ENCODE measurements around the gene KATNAL2. TPM values are rescaled to one million over a fixed set of nuclear protein-coding genes. Genes with fewer than 3 reads are reported as not detected.

Gene KATNAL2
- total and polyA plus RNA-seq, 2 experiments from 2014 or later, result 4.3 to 4.4 TPM

DNA sequence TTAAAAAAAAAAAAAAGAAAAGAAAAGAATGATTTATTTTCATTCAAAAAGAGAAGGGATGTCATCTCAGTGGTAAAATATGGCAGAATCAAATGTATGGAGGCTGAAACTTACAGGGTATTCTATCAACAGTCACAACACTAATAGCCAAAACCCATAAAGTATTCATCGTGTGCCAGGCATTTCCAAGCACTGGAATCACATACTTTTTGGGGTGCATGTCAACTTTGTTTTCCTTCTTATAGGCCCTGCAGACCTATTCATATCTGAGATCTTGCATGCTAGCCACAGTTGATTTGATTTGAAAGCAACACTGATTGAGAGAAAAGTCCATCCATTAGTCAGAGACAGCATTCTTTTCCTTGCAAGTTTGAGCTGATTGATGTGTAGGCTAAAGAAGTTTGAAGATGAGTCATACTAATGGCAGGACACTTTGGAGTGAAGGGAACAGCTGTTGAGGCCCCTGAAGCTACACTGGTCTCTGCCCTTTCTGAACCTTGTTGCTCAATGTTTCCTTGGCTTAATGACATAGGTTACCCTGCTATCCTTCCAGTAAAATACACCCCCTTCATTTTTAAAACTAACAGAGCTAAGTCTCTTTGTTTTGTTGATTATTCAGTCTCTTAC lies 22.0 kb downstream of the KATNAL2 start:
- peaks cover 6% of the 10 kb centered on the region for H3K4me1 ChIP-seq (ENCODE audit: insufficient read depth)
- no peaks in the 10 kb centered on the region for H4K20me1 ChIP-seq (ENCODE audit: insufficient read depth, poor library complexity, severe bottlenecking)
- 95% methylated on average over 1 of the region's 1 CpG for WGBS (ENCODE audit: low lambda C conversion rate, missing lambda C conversion rate)
- DNase-seq (ENCODE audit: low spot score), result peak; percentile 53
- no peaks in the 10 kb centered on the region for H3K9me3 ChIP-seq (ENCODE audit: low read depth)
- no peaks in the 10 kb centered on the region for H3K36me3 ChIP-seq (replicated peaks; ENCODE audit: insufficient read depth, low read depth)
- H3K27me3 ChIP-seq, result no peaks in the 10 kb centered on the region
- no peak overlapping the region for H3K4me3 ChIP-seq
- H2AFZ ChIP-seq, result no peak overlapping the region
- H3K9me2 ChIP-seq (replicated peaks; ENCODE audit: insufficient read depth), result no peaks in the 10 kb centered on the region
- H3K4me2 ChIP-seq, result no peak overlapping the region
- peak overlapping the region; percentile 30 for H3K27ac ChIP-seq
- no peaks in the 10 kb centered on the region for H3K79me2 ChIP-seq
- no peak for TF ChIP-seq EZH2 (IDR thresholded peaks at IDR 0.05; ENCODE audit: borderline replicate concordance)
- TF ChIP-seq, protein P1, sequence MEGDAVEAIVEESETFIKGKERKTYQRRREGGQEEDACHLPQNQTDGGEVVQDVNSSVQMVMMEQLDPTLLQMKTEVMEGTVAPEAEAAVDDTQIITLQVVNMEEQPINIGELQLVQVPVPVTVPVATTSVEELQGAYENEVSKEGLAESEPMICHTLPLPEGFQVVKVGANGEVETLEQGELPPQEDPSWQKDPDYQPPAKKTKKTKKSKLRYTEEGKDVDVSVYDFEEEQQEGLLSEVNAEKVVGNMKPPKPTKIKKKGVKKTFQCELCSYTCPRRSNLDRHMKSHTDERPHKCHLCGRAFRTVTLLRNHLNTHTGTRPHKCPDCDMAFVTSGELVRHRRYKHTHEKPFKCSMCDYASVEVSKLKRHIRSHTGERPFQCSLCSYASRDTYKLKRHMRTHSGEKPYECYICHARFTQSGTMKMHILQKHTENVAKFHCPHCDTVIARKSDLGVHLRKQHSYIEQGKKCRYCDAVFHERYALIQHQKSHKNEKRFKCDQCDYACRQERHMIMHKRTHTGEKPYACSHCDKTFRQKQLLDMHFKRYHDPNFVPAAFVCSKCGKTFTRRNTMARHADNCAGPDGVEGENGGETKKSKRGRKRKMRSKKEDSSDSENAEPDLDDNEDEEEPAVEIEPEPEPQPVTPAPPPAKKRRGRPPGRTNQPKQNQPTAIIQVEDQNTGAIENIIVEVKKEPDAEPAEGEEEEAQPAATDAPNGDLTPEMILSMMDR (IDR thresholded peaks at IDR 0.05; ENCODE audit: poor library complexity), result no peak
- no peak for TF ChIP-seq EZH2phosphoT487 (IDR thresholded peaks at IDR 0.05; ENCODE audit: low read depth, severe bottlenecking, unreplicated experiment)

DNA sequence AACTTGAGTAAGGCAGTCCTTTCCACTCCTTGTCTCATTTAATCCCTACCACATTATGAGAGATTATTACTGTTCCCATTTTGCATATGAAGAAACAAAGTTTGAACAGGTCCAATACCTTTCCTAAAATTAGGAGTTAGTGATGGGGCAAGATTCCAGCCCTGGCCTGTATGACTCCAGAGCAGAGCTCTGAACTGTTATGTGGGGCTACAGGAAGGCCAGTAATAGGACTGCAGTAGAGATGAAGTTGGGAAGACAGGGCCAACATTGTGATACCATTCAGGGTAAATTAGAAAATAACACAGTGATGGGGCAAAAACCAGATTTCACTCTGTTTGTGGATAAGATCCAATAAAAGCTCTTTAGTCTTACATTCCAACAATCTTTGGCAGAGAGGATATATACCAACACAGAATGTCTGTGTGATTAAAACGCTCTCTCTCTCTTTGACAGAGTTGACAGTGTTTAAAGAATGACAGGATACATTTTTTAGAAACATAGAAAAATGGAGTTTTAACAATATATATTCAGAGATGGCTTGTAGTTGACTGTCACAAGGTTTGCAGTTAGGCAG lies 22.7 kb downstream of the KATNAL2 start:
- Histone ChIP-seq H2AFZ (no peak overlapping the region), H3K9me3 (ENCODE audit: low read depth) (no peaks in the 10 kb centered on the region), H3K4me1 (ENCODE audit: insufficient read depth) (peaks cover 6% of the 10 kb centered on the region), H3K4me2 (no peak overlapping the region), H3K27ac (peak overlapping the region; percentile 30), H4K20me1 (ENCODE audit: insufficient read depth, poor library complexity, severe bottlenecking) (no peaks in the 10 kb centered on the region), H3K27me3 (no peaks in the 10 kb centered on the region), H3K9me2 (replicated peaks; ENCODE audit: insufficient read depth) (no peaks in the 10 kb centered on the region), H3K4me3 (no peak overlapping the region), H3K36me3 (replicated peaks; ENCODE audit: insufficient read depth, low read depth) (no peaks in the 10 kb centered on the region), H3K79me2 (no peaks in the 10 kb centered on the region)
- WGBS (ENCODE audit: low lambda C conversion rate, missing lambda C conversion rate), result 81% methylated on average over 1 of the region's 1 CpG
- DNase-seq (ENCODE audit: low spot score), result no peak
- TF ChIP-seq EZH2 (IDR thresholded peaks at IDR 0.05; ENCODE audit: borderline replicate concordance) (no peak), EZH2phosphoT487 (IDR thresholded peaks at IDR 0.05; ENCODE audit: low read depth, severe bottlenecking, unreplicated experiment) (no peak)
- TF ChIP-seq, protein P1 (IDR thresholded peaks at IDR 0.05; ENCODE audit: poor library complexity), result no peak

DNA sequence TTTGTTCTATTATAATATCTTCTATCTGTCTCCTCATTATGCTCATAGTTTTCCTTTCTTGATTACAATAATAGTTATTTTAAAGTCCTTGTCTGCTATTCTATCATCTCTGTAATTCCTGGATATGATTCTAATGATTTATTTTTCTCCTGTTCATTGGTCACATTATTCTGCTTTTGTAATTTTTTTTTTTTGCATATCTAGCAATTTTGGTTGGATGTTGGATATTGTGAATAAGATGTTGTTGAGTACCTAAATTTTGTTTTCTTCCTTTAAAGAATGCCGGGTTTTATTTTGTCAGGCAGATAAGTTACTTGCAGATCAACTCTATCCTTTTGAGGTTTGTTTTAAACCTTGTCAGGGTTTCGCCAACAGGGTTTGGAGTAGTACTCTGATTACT lies 25.2 kb downstream of the KATNAL2 start:
- Histone ChIP-seq H3K9me3 (ENCODE audit: low read depth) (no peaks in the 10 kb centered on the region), H3K4me2 (no peak overlapping the region), H3K27ac (no peak overlapping the region), H3K4me3 (no peak overlapping the region), H4K20me1 (ENCODE audit: insufficient read depth, poor library complexity, severe bottlenecking) (no peaks in the 10 kb centered on the region), H3K4me1 (ENCODE audit: insufficient read depth) (peaks cover 6% of the 10 kb centered on the region), H3K79me2 (no peaks in the 10 kb centered on the region), H2AFZ (no peak overlapping the region), H3K9me2 (replicated peaks; ENCODE audit: insufficient read depth) (no peaks in the 10 kb centered on the region), H3K36me3 (replicated peaks; ENCODE audit: insufficient read depth, low read depth) (no peaks in the 10 kb centered on the region), H3K27me3 (no peaks in the 10 kb centered on the region)
- no peak for DNase-seq (ENCODE audit: low spot score)
- WGBS (ENCODE audit: low lambda C conversion rate, missing lambda C conversion rate), result 93% methylated on average over 2 of the region's 2 CpGs
- TF ChIP-seq EZH2phosphoT487 (IDR thresholded peaks at IDR 0.05; ENCODE audit: low read depth, severe bottlenecking, unreplicated experiment), result no peak
- no peak for TF ChIP-seq EZH2 (IDR thresholded peaks at IDR 0.05; ENCODE audit: borderline replicate concordance)

DNA sequence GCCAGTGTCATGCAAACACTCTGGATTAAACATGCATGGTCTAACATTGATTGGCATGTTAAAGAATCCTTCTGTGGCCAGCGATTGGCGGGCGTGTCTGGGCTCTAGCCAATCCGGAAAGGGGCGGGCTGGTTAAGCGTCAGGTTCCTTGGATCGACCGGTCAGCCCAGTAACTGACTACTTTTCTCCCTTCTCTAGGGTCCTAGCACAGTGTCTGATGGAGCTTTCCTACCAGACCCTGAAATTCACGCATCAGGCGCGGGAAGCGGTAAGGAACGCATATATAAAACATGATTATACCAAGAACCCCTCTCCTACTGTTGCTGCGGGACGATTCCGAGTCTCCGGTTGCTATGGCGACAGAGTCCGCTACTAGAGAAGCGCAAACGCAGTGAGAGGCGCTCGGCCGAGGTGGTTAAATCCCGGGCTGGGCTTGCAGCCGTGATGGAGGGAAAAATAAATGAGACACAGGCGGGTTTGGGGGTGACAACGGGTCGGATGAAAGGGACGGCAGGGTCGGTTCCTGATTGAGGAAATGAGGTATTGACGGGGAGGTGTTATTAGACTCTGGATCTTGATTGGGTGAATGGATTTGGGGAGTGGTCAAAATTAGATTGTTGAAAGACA lies 29.4 kb downstream of the KATNAL2 start:
- no peaks in the 10 kb centered on the region for H3K9me3 ChIP-seq (ENCODE audit: low read depth)
- no peaks in the 10 kb centered on the region for H3K4me1 ChIP-seq (ENCODE audit: insufficient read depth)
- TF ChIP-seq EZH2phosphoT487 (IDR thresholded peaks at IDR 0.05; ENCODE audit: low read depth, severe bottlenecking, unreplicated experiment) (no peak), EZH2 (IDR thresholded peaks at IDR 0.05; ENCODE audit: borderline replicate concordance) (no peak)
- TF ChIP-seq, protein P1 (IDR thresholded peaks at IDR 0.05; ENCODE audit: poor library complexity), result no peak
- WGBS (ENCODE audit: low lambda C conversion rate, missing lambda C conversion rate), result under 1% methylated on average over 32 of the region's 32 CpGs
- no peaks in the 10 kb centered on the region for H4K20me1 ChIP-seq (ENCODE audit: insufficient read depth, poor library complexity, severe bottlenecking)
- no peaks in the 10 kb centered on the region for H3K9me2 ChIP-seq (replicated peaks; ENCODE audit: insufficient read depth)
- peak; percentile 87 for DNase-seq (ENCODE audit: low spot score)
- H3K36me3 ChIP-seq (replicated peaks; ENCODE audit: insufficient read depth, low read depth), result no peaks in the 10 kb centered on the region
- H3K79me2 ChIP-seq, result no peaks in the 10 kb centered on the region
- no peak overlapping the region for H3K27ac ChIP-seq
- H3K4me2 ChIP-seq, result peak overlapping the region; percentile 77
- no peaks in the 10 kb centered on the region for H3K27me3 ChIP-seq
- peak overlapping the region; percentile 45 for H3K4me3 ChIP-seq
- H2AFZ ChIP-seq, result peak overlapping the region; percentile 77
